HepG2 (cell line): Measurements from ENCODE around the gene TBC1D25. TPM values are rescaled to one million over a fixed set of nuclear protein-coding genes. Genes with fewer than 3 reads are reported as not detected.

Experiments
- AHDC1 ChIP-seq: sonication (generic); formaldehyde crosslinking; IDR thresholded peaks from 2 replicates; pipeline ENCODE4 v1.5.1; 2020; ENCODE audit warnings: mild to moderate bottlenecking, missing genetic modification reagents, borderline replicate concordance
- CEBPG ChIP-seq: IDR thresholded peaks from 2 replicates; pipeline ENCODE4 v1.6.1; 2016
- ELF3 ChIP-seq: IDR thresholded peaks from 2 replicates; pipeline ENCODE4 v1.6.1; 2016; ENCODE audit warnings: missing genetic modification reagents, missing compliant biosample characterization
- ESRRA ChIP-seq: sonication (generic); formaldehyde crosslinking; IDR thresholded peaks from 2 replicates; pipeline ENCODE4 v1.5.1; 2020; ENCODE audit warnings: mild to moderate bottlenecking, low read depth, missing genetic modification reagents
- HNRNPL ChIP-seq: fragments of 200-400 bp; formaldehyde crosslinking; IDR thresholded peaks from 2 replicates; pipeline ENCODE4 v1.6.1; 2017; ENCODE audit warnings: mild to moderate bottlenecking, low read depth, low read length
- HNRNPUL1 ChIP-seq: fragments of 200-400 bp; formaldehyde crosslinking; IDR thresholded peaks from 2 replicates; pipeline ENCODE4 v1.6.1; 2017; ENCODE audit warnings: low read depth, mild to moderate bottlenecking, low read length, moderate library complexity
- NCOR1 ChIP-seq: fragments of 200-600 bp; sonication (generic); IDR thresholded peaks from 2 replicates; pipeline ENCODE4 v1.7.0; 2017; ENCODE audit warnings: antibody characterized with exemption, low read length, borderline replicate concordance
- POLR2A ChIP-seq, 2 experiments: IDR thresholded peaks; 2 replicates each; pipeline ENCODE4 v1.6.1; 2011; ENCODE audit warnings: low read depth in 2 of 2, low read length in 2 of 2, mild to moderate bottlenecking in 1 of 2, moderate library complexity in 1 of 2; ENCODE audit not compliant: insufficient read depth in 1 of 2
- PPARG ChIP-seq: conservative IDR thresholded peaks from 2 replicates; pipeline ENCODE4 v1.6.1; 2016; ENCODE audit warnings: missing biosample characterization, missing genetic modification reagents
- PRDM4 ChIP-seq: sonication (generic); formaldehyde crosslinking; IDR thresholded peaks from 2 replicates; pipeline ENCODE4 v1.9.0; 2021; ENCODE audit warnings: missing genetic modification reagents, borderline replicate concordance
- RBM22 ChIP-seq: fragments of 200-400 bp; formaldehyde crosslinking; optimal IDR thresholded peaks from 2 replicates; pipeline ENCODE3; 2017; ENCODE audit warnings: mild to moderate bottlenecking, low read length, moderate library complexity
- RXRB ChIP-seq: IDR thresholded peaks from 2 replicates; pipeline ENCODE4 v1.6.1; 2016; ENCODE audit warnings: borderline replicate concordance, missing genetic modification reagents, missing compliant biosample characterization
- SAFB2 ChIP-seq: sonication (generic); formaldehyde crosslinking; IDR thresholded peaks from 2 replicates; pipeline ENCODE4 v1.5.1; 2020; ENCODE audit warnings: missing genetic modification reagents, low read depth, mild to moderate bottlenecking, borderline replicate concordance
- SKIL ChIP-seq: sonication (generic); formaldehyde crosslinking; IDR thresholded peaks from 2 replicates; pipeline ENCODE4 v1.8.0; 2022; ENCODE audit warnings: missing genetic modification reagents, mild to moderate bottlenecking, moderate library complexity, borderline replicate concordance
- SOX13 ChIP-seq, 3 experiments: fragments of 450-650 bp in 1 of 3; sonication (generic) in 1 of 3; formaldehyde crosslinking in 1 of 3; IDR thresholded peaks in 2 of 3; conservative IDR thresholded peaks in 1 of 3; 2 replicates each; pipeline versions ENCODE4 v1.5.0 to v1.6.1; 2016 to 2020; ENCODE audit warnings: antibody characterized with exemption in 1 of 3, mild to moderate bottlenecking in 1 of 3, missing compliant biosample characterization in 1 of 3, missing genetic modification reagents in 1 of 3, moderate library complexity in 1 of 3
- SRSF1 ChIP-seq: fragments of 200-400 bp; formaldehyde crosslinking; optimal IDR thresholded peaks from 2 replicates; pipeline ENCODE3; 2017; ENCODE audit warnings: mild to moderate bottlenecking, low read depth, low read length, moderate library complexity
- STAG1 ChIP-seq: sonication (generic); formaldehyde crosslinking; IDR thresholded peaks from 2 replicates; pipeline ENCODE4 v1.4.0; 2020; ENCODE audit warnings: missing genetic modification reagents
- TCF12 ChIP-seq, 2 experiments: fragments of 450-650 bp in 1 of 2; sonication (generic) in 1 of 2; formaldehyde crosslinking in 1 of 2; IDR thresholded peaks; 2 replicates each; pipeline versions ENCODE4 v1.6.1 to v1.8.0; 2017 to 2022; ENCODE audit warnings: antibody characterized with exemption in 1 of 2, mild to moderate bottlenecking in 1 of 2, missing genetic modification reagents in 1 of 2, moderate library complexity in 1 of 2
- ZNF569 ChIP-seq: sonication (generic); formaldehyde crosslinking; IDR thresholded peaks from 2 replicates; pipeline ENCODE4 v1.5.0; 2020; ENCODE audit warnings: mild to moderate bottlenecking, missing genetic modification reagents, moderate library complexity, borderline replicate concordance
- ZNF747 ChIP-seq: sonication (generic); formaldehyde crosslinking; IDR thresholded peaks from 2 replicates; pipeline ENCODE4 v1.8.1; 2023; ENCODE audit warnings: missing genetic modification reagents, mild to moderate bottlenecking, borderline replicate concordance
- polyA plus RNA-seq, 8 experiments: library from polyadenylated mRNA; depleted of rRNA in 3 of 8; stranded (reverse) in 7 of 8; unstranded in 1 of 8; fragments of >200 nt; fragmentation: Illumina TruSeq in 4 of 8; extraction: Trizol in 4 of 8; gene quantifications; 2 replicates each; pipeline versions ENCODE4 v1.2.1 to v1.2.3, GENCODE V29; 2011 to 2016; ENCODE audit warnings: low read depth in 4 of 8, missing spikeins in 1 of 8, mixed read lengths in 1 of 8; ENCODE audit not compliant: insufficient read depth in 1 of 8
- total RNA-seq, 5 experiments: library from RNA; depleted of rRNA; stranded (reverse); fragments of >200 nt; fragmentation: Illumina TruSeq; extraction: Trizol; gene quantifications; 2 replicates each; pipeline ENCODE4 v1.2.3, GENCODE V29; 2016; ENCODE audit warnings: low read depth in 1 of 5

The TBC1D25 gene
- total and polyA plus RNA-seq, 2 of the 13 experiments (the other 11 are each of a cell fraction or from before 2014, with no cell fraction given), result 3.5 to 4.7 TPM

- TF ChIP-seq AHDC1 (CRISPR knock-in tag) (no peak), PPARG (CRISPR knock-in tag) (no peak), HNRNPL (no peak), POLR2A (IDR thresholded peaks at IDR 0.05; ENCODE audit: insufficient read depth in 1 of 2, low read depth in 2 of 2, low read length in 2 of 2) (no peak), RBM22 (no peak), PRDM4 (no peak), SRSF1 (no peak), ELF3 (CRISPR knock-in tag) (peak; percentile 80), CEBPG (CRISPR knock-in tag) (0 out of 2 replicates have a peak, but pooled peaks have one; percentile 4), HNRNPUL1 (no peak), SAFB2 (no peak), TCF12 (IDR thresholded peaks at IDR 0.05) (no peak), TCF12 (CRISPR knock-in tag; IDR thresholded peaks at IDR 0.05) (no peak), RXRB (CRISPR knock-in tag) (0 out of 2 replicates have a peak, but pooled peaks have one; percentile 11), ZNF747 (CRISPR knock-in tag) (no peak), ESRRA (no peak), STAG1 (CRISPR knock-in tag) (no peak), SOX13 (IDR thresholded peaks at IDR 0.05) (no peak), SOX13 (CRISPR knock-in tag; conservative IDR thresholded peaks at IDR 0.05 in 1 of 2, IDR thresholded peaks at IDR 0.05 in 1 of 2) (no peak), SKIL (no peak), ZNF569 (CRISPR knock-in tag) (no peak), NCOR1 (no peak)
Observed at GRCh38 chrX:48591255-48591791, 51.8 kb downstream of the TBC1D25 start (continued).
